ENCODE results near the gene GCKR. TPM values are rescaled to one million over a fixed set of nuclear protein-coding genes. Genes with fewer than 3 reads are reported as not detected.

The GCKR gene
- total RNA-seq: 7.5 and 7.8 TPM in 2 replicates

- DNase-seq (ENCODE audit: low read depth, low spot score): no peak
Measured at GRCh38 chr2:27496357-27497287, at the start of gene GCKR. Gene GCKR (plus strand): TSS chr2:27496839. CDS start chr2:27496905, 66 bp downstream.

GRCh38 chr2:27448381-27448780 lies 48.3 kb upstream of the GCKR start:
- DNase-seq (ENCODE audit: low read depth, low spot score): no peak

- DNase-seq (ENCODE audit: low read depth, low spot score): no peak
Measured at GRCh38 chr2:27451095-27451494, 45.5 kb upstream of the GCKR start.

- no peak for DNase-seq (ENCODE audit: low read depth, low spot score)
Measured at GRCh38 chr2:27453968-27454367, 42.7 kb upstream of the GCKR start.

- DNase-seq (ENCODE audit: low read depth, low spot score): no peak
Measured at GRCh38 chr2:27461118-27461517, 35.5 kb upstream of the GCKR start.

GRCh38 chr2:27464443-27464842 lies 32.2 kb upstream of the GCKR start:
- DNase-seq (ENCODE audit: low read depth, low spot score): no peak

GRCh38 chr2:27471961-27472360 lies 24.7 kb upstream of the GCKR start:
- no peak for DNase-seq (ENCODE audit: low read depth, low spot score)

- no peak for DNase-seq (ENCODE audit: low read depth, low spot score)
Measured at GRCh38 chr2:27485496-27485895, 11.1 kb upstream of the GCKR start.

- no peak for DNase-seq (ENCODE audit: low read depth, low spot score)
Measured at GRCh38 chr2:27489118-27489497, 7.5 kb upstream of the GCKR start.

- DNase-seq (ENCODE audit: low read depth, low spot score): peak; percentile 95
Measured at GRCh38 chr2:27489498-27490397, 6.9 kb upstream of the GCKR start, which contains the start of gene IFT172. Gene IFT172 (minus strand): TSS chr2:27489743. CDS start chr2:27489653, 90 bp downstream.

GRCh38 chr2:27492557-27492956 lies 4.1 kb upstream of the GCKR start:
- DNase-seq (ENCODE audit: low read depth, low spot score): no peak

GRCh38 chr2:27493948-27494283 lies 2.7 kb upstream of the GCKR start:
- no peak for DNase-seq (ENCODE audit: low read depth, low spot score)

- no peak for DNase-seq (ENCODE audit: low read depth, low spot score)
Measured at GRCh38 chr2:27494284-27494943, 2.2 kb upstream of the GCKR start.

- DNase-seq (ENCODE audit: low read depth, low spot score): no peak
Measured at GRCh38 chr2:27494944-27495554, 1.6 kb upstream of the GCKR start, which contains the start of gene FNDC4. Gene FNDC4 (minus strand): TSS chr2:27495200. CDS start chr2:27494679, 521 bp downstream.

GRCh38 chr2:27495840-27496356 lies 741 bp upstream of the GCKR start:
- DNase-seq (ENCODE audit: low read depth, low spot score): no peak

GRCh38 chr2:27497288-27497627 lies 619 bp downstream of the GCKR start:
- no peak for DNase-seq (ENCODE audit: low read depth, low spot score)

GRCh38 chr2:27498975-27499374 lies 2.3 kb downstream of the GCKR start:
- no peak for DNase-seq (ENCODE audit: low read depth, low spot score)

GRCh38 chr2:27501042-27501441 lies 4.4 kb downstream of the GCKR start:
- DNase-seq (ENCODE audit: low read depth, low spot score): no peak

- no peak for DNase-seq (ENCODE audit: low read depth, low spot score)
Measured at GRCh38 chr2:27502142-27502541, 5.5 kb downstream of the GCKR start.

- no peak for DNase-seq (ENCODE audit: low read depth, low spot score)
Measured at GRCh38 chr2:27506587-27506986, 9.9 kb downstream of the GCKR start.

- DNase-seq (ENCODE audit: low read depth, low spot score): no peak
Measured at GRCh38 chr2:27507293-27507692, 10.7 kb downstream of the GCKR start.

All from pulmonary artery endothelial cell (primary cell).